Non-pigmented ciliary epithelial cell (primary cell): ENCODE data around the gene PRDM2.
"Not testable (repeated sequence)": the region's sequence is repeated elsewhere in the genome, so short reads cannot be mapped to it uniquely, and the experiment has no call there.

ENCODE experiments used
- DNase-seq: peaks from one replicate; pipeline ENCODE4 v3.0.0-alpha.2; 2010; ENCODE audit warnings: low read depth

The PRDM2 gene

DNA sequence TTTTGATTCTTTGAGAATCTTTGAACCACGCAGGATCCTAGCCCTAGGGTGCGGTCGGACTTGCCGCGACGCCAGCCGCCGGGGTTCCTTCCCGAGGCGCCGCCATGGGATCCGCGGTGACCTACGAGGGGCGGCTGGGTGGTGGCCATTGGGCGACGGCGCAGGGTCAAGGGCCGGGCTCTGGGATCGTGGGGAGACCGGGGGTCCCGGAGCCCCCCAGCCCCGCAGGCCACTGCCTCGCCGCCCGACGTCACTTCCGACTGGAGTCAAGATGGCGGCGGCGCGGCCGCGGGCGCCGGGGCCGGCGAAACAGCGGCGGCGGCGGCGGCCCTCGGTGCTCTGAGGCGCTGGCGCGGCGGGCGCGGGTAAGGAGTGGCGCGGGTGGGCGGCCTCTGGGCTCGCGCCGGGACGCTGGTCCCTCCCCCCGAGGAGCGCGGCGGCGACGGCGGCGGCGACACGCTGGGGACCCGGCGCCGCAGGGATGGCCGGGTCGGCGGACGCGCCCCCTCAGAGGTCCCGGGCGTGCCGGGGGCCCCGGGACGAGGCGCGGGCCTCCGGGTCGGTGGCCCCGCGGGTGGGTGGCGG is at the start of gene PRDM2:
Gene PRDM2, plus strand, starts transcription at position 253 of the 585 bp plus-strand sequence. CDS start 15,418 bp downstream, outside the sequence.
- no peak for DNase-seq

- peak; percentile 11 for DNase-seq
Measured at GRCh38 chr1:13651279-13651678, 48.7 kb upstream of the PRDM2 start.

- no peak for DNase-seq
Measured at GRCh38 chr1:13652238-13652637, 47.8 kb upstream of the PRDM2 start.

GRCh38 chr1:13661539-13661938 is 38.4 kb upstream of the PRDM2 start:
- DNase-seq: no peak

DNA sequence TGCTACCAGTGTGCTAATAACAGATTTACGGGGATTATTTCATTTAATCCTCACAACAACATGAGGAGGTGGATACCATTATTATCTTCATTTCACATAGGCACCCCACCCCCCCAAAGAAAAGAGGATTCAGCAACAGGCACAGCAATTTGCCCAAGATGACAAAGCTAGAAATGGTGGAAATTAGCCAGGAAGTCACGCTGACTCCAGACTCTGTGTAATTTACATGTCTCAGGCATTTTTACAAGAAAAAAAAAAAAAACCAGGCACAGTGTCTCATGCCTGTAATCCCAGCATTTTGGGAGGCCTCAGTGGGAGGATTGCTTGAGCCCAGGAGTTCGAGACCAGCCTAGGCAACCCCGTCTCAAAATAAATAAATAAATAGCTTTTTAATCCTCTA is 37.5 kb upstream of the PRDM2 start:
- no peak for DNase-seq

- DNase-seq: no peak
Measured at GRCh38 chr1:13663969-13664368, 36.0 kb upstream of the PRDM2 start.

- DNase-seq: no peak
Measured at GRCh38 chr1:13664451-13664850, 35.5 kb upstream of the PRDM2 start.

DNA sequence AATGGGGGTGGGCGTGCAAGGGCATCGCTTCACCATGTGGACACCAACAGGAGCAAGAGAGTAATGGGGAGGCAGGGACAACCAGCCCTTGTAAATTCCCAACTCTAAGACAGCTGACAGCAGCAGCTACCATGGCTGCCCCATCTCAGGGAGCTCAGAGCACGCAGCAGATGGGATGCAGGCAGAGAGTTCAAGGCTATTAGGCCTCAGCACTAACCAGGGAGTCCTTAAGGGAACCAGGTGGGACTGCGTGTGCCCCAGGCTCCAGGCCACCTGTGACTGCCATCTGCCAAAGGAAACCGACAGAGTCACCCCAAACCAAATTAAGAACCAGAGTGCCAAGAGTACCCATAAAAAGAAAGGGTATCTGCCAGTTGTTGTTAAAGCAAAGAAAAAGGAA is 33.7 kb upstream of the PRDM2 start:
- DNase-seq: no peak

DNA sequence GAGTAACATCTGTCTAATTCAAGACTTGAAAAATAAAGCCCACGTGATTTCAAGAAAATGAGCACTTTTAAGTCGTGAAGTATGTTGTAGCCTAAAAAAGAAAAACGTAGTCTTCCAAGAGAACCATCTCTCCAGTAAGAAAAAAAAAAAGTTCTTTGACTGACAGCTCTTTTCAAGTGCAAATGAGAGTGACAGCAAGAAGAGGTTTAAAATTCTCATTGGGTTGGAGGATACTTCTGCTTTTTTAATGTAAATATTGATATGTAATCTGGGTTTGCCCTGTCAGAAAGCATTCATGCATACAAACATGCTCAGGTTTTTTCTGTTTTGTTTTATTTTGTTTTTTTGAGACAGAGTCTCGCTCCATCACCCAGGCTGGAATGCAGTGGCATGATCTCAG is 32.3 kb upstream of the PRDM2 start:
- DNase-seq: no peak

GRCh38 chr1:13674377-13674776 is 25.6 kb upstream of the PRDM2 start:
- DNase-seq: no peak

GRCh38 chr1:13675151-13675651 is 24.8 kb upstream of the PRDM2 start:
- no peak for DNase-seq

DNA sequence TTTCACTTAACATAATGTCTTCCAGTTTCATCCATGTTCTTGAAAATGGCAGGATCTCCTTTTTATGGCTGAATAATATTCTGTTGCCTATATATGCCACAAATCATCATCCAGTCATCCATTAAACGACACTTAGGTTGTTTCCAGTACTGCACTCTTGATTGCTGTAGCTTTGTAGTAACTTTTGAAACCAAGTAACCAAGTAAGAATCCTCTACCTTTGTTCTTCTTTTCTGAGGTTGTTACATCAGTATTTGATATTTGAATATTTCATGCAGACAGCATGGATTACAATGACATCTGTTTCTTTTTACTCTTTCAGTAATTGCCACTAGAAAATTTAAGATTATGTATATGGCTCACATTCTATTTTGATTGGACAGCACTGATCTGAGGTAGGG is 22.1 kb upstream of the PRDM2 start:
- no peak for DNase-seq

DNA sequence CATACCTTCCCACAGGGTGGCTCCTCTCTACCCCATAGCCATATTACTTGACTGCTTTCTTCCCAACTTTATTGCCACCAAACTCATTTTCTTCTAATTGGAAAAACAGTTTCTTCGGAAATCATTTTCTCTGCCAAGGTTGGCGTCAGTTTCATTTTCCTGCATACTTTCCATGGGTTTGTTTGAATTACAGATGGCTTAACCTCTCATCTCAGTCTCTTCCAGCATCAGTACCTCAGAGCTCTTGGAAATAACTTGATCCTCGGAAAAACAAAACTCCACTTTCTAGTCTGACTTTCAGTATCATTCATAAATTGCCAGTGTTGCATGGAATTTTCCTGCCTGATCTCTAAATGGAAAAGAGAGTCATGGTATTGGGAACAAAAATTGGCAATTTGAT is 20.3 kb upstream of the PRDM2 start:
- DNase-seq: no peak

GRCh38 chr1:13680609-13681008 is 19.4 kb upstream of the PRDM2 start:
- DNase-seq: not testable (repeated sequence)

DNA sequence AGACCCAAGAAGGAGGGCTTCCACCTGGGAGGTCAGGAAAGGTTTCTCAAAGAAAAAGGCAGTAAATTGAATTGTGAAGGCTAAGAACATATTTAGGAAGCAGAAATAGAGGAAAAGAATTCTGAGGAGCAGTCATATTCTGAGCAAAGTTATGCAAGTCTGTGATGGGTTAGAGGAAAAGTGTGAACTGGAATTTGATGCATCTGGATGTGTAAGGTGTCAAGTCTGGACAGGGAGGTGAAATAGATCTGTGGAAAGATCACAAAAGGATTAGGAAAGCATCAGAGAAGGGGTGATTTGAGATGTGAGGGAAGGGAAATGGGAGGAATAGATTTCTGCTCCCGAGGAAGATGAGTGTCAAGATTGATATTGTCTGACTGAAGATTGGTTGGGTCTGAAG is 18.1 kb upstream of the PRDM2 start:
- no peak for DNase-seq

DNA sequence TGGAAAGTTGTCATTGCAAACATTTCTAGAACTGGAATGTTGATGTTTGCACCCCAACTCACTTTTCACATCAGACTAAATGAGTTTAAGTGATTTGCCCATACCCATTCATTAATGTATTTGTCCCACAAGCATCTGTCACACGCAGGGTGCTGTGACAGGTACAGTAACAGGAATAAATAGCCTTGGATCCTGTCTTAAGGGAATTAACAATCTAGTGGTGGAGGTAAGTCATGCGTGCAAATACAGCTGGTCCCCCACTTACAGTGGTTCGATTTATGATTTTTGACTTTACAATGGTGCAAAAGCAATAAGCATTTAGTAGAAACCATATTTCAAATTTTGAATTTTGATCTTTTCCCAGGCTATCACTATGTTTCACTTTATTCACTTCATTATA is 17.5 kb upstream of the PRDM2 start:
- no peak for DNase-seq

DNA sequence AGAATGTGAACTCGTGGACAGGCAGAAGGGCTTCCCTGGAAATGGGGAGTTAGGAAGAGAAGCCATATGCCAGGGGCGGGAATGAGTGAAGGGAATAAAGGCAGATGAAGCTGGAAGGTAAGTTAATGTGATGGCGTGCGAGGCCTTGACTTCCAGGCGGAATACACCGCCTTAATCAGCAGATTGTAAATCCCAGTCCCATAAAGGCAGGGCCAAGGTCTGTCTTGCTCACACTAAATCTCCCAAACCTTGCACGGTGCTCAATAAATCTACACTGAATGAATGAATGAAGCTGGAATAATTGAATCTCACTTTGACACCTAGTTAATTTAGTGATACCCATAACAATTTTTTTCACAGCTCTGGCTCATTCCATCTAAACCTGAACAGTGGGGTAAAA is 16.8 kb upstream of the PRDM2 start:
- DNase-seq: no peak

- no peak for DNase-seq
Measured at GRCh38 chr1:13687151-13687715, 12.8 kb upstream of the PRDM2 start.

DNA sequence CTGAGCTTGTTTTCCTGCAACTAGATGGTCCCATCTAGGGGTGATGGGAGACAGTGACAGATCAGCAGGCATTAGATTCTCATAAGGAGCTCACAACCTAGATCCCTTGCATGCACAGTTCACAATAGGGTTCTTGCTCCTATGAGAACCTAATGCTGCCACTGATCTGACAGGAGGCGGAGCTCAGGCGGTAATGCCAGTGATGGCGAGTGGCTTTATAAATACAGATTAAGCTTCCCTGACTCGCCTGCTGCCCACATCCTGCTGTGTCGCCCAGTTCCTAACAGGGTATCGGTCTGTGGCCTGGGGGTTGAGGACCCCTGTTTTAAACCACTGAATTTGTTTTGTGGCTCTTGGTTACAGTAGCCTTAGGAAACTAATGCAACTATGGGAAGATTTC is 6.9 kb upstream of the PRDM2 start:
- DNase-seq: not testable (repeated sequence)

GRCh38 chr1:13694886-13695684 is 4.9 kb upstream of the PRDM2 start:
- no peak for DNase-seq

GRCh38 chr1:13697738-13698137 is 2.2 kb upstream of the PRDM2 start:
- DNase-seq: no peak

GRCh38 chr1:13699510-13699909 is 478 bp upstream of the PRDM2 start:
- no peak for DNase-seq

- DNase-seq: no peak
Measured at GRCh38 chr1:13700521-13701270, 708 bp downstream of the PRDM2 start.
